NCI-H146 (cell line): Measurements from ENCODE around the gene FOXP4.

Source experiments
- DNase-seq: peaks from one replicate; lab custom pipeline; 2025; lab: John Stamatoyannopoulos, UW

Gene FOXP4

GRCh38 chr6:41625442-41625841 is 79.3 kb downstream of the FOXP4 start:
- DNase-seq = peak; percentile 33

- no peak for DNase-seq
Observed at GRCh38 chr6:41626022-41626421, 79.8 kb downstream of the FOXP4 start.

- DNase-seq = no peak
Observed at GRCh38 chr6:41626917-41627316, 80.7 kb downstream of the FOXP4 start.

- no peak for DNase-seq
Observed at GRCh38 chr6:41629128-41629527, 82.9 kb downstream of the FOXP4 start.

- DNase-seq = no peak
Observed at GRCh38 chr6:41630069-41630468, 83.9 kb downstream of the FOXP4 start.

GRCh38 chr6:41630946-41631345 is 84.8 kb downstream of the FOXP4 start:
- DNase-seq = no peak

GRCh38 chr6:41633056-41633634 is 87.0 kb downstream of the FOXP4 start:
- no peak for DNase-seq

- DNase-seq = no peak
Observed at GRCh38 chr6:41634657-41635056, 88.5 kb downstream of the FOXP4 start.

GRCh38 chr6:41635365-41635764 is 89.2 kb downstream of the FOXP4 start:
- no peak for DNase-seq

- DNase-seq = peak; percentile 25
Observed at GRCh38 chr6:41636833-41637193, 90.6 kb downstream of the FOXP4 start.

GRCh38 chr6:41637194-41638001 is 91.2 kb downstream of the FOXP4 start:
- peak; percentile 22 for DNase-seq

- DNase-seq = peak; percentile 54
Observed at GRCh38 chr6:41638002-41638934, 92.1 kb downstream of the FOXP4 start, which contains the start of gene MDFI. MDFI (plus strand) TSS chr6:41638468; CDS start chr6:41638750, 282 bp downstream.

- DNase-seq = no peak
Observed at GRCh38 chr6:41638935-41639808, 93.0 kb downstream of the FOXP4 start.

- no peak for DNase-seq
Observed at GRCh38 chr6:41639809-41640371, 93.7 kb downstream of the FOXP4 start.

- DNase-seq = no peak
Observed at GRCh38 chr6:41640426-41640825, 94.2 kb downstream of the FOXP4 start.

- DNase-seq = no peak
Observed at GRCh38 chr6:41641352-41641925, 95.3 kb downstream of the FOXP4 start.

- no peak for DNase-seq
Observed at GRCh38 chr6:41642090-41642959, 96.1 kb downstream of the FOXP4 start.

- no peak for DNase-seq
Observed at GRCh38 chr6:41642960-41643898, 97.0 kb downstream of the FOXP4 start.

- no peak for DNase-seq
Observed at GRCh38 chr6:41643899-41644269, 97.7 kb downstream of the FOXP4 start.
